ENCODE results near the gene LBHD2.
A peak's percentile ranks its signal among the peaks of the same experiment; 100 is the strongest.
"Not testable (repeated sequence)": the region's sequence is repeated elsewhere in the genome, so short reads cannot be mapped to it uniquely, and the experiment has no call there.

The LBHD2 gene

GRCh38 chr14:103104654-103105452 lies 20.8 kb downstream of the LBHD2 start:
- peak; percentile 71 for DNase-seq (ENCODE audit: low spot score)

- no peak for DNase-seq (ENCODE audit: low spot score)
These were observed 21.7 kb downstream of the LBHD2 start for GRCh38 chr14:103105580-103106150.

- DNase-seq (ENCODE audit: low spot score) = no peak
These were observed 23.4 kb downstream of the LBHD2 start for GRCh38 chr14:103107455-103107854.

- DNase-seq (ENCODE audit: low spot score) = no peak
These were observed 24.1 kb downstream of the LBHD2 start for GRCh38 chr14:103107941-103108748.

- DNase-seq (ENCODE audit: low spot score) = no peak
These were observed 24.8 kb downstream of the LBHD2 start for GRCh38 chr14:103108749-103109207.

GRCh38 chr14:103109535-103110441 lies 25.8 kb downstream of the LBHD2 start:
- DNase-seq (ENCODE audit: low spot score) = no peak

- no peak for DNase-seq (ENCODE audit: low spot score)
These were observed 26.7 kb downstream of the LBHD2 start for GRCh38 chr14:103110681-103111231.

- DNase-seq (ENCODE audit: low spot score) = no peak
These were observed 27.3 kb downstream of the LBHD2 start for GRCh38 chr14:103111232-103111868.

GRCh38 chr14:103112400-103113243 lies 28.6 kb downstream of the LBHD2 start:
- no peak for DNase-seq (ENCODE audit: low spot score)

GRCh38 chr14:103113303-103113702 lies 29.3 kb downstream of the LBHD2 start:
- DNase-seq (ENCODE audit: low spot score) = no peak

- DNase-seq (ENCODE audit: low spot score) = no peak
These were observed 29.8 kb downstream of the LBHD2 start for GRCh38 chr14:103113774-103114173.

- DNase-seq (ENCODE audit: low spot score) = not testable (repeated sequence)
These were observed 31.2 kb downstream of the LBHD2 start for GRCh38 chr14:103115086-103115679.

- no peak for DNase-seq (ENCODE audit: low spot score)
These were observed 32.0 kb downstream of the LBHD2 start for GRCh38 chr14:103115845-103116572.

GRCh38 chr14:103116636-103117035 lies 32.6 kb downstream of the LBHD2 start:
- no peak for DNase-seq (ENCODE audit: low spot score)

- not testable (repeated sequence) for DNase-seq (ENCODE audit: low spot score)
These were observed 33.5 kb downstream of the LBHD2 start for GRCh38 chr14:103117499-103117898.

- no peak for DNase-seq (ENCODE audit: low spot score)
These were observed 34.1 kb downstream of the LBHD2 start for GRCh38 chr14:103118018-103118662.

- peak; percentile 10 for DNase-seq (ENCODE audit: low spot score)
These were observed 34.8 kb downstream of the LBHD2 start for GRCh38 chr14:103118663-103119404.

GRCh38 chr14:103119527-103119926 lies 35.5 kb downstream of the LBHD2 start:
- DNase-seq (ENCODE audit: low spot score) = not testable (repeated sequence)

Data from CD4-positive, alpha-beta T cell treated with Interleukin-15 for 4 hours (primary cell).